ENCODE results near the gene COL27A1. TPM values are rescaled to one million over a fixed set of nuclear protein-coding genes. Genes with fewer than 3 reads are reported as not detected.

Gene COL27A1
- total RNA-seq, 1 experiment from 2014 or later, result 20.1 TPM

- H3K4me1 Mint-ChIP-seq (ENCODE audit: low read depth, unreplicated experiment), result no peaks in the 10 kb centered on the region
- BruUV-seq (replicated peaks), result no TSS peak
- no peak overlapping the region for H3K27ac Mint-ChIP-seq (ENCODE audit: unreplicated experiment)
- TF ChIP-seq, protein P1, sequence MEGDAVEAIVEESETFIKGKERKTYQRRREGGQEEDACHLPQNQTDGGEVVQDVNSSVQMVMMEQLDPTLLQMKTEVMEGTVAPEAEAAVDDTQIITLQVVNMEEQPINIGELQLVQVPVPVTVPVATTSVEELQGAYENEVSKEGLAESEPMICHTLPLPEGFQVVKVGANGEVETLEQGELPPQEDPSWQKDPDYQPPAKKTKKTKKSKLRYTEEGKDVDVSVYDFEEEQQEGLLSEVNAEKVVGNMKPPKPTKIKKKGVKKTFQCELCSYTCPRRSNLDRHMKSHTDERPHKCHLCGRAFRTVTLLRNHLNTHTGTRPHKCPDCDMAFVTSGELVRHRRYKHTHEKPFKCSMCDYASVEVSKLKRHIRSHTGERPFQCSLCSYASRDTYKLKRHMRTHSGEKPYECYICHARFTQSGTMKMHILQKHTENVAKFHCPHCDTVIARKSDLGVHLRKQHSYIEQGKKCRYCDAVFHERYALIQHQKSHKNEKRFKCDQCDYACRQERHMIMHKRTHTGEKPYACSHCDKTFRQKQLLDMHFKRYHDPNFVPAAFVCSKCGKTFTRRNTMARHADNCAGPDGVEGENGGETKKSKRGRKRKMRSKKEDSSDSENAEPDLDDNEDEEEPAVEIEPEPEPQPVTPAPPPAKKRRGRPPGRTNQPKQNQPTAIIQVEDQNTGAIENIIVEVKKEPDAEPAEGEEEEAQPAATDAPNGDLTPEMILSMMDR (IDR thresholded peaks at IDR 0.05; ENCODE audit: unreplicated experiment), result no peak
- no peak for DNase-seq
- peaks cover 5% of the 10 kb centered on the region for H3K36me3 Mint-ChIP-seq (ENCODE audit: insufficient read depth, unreplicated experiment)
- no peak overlapping the region for H3K4me3 Mint-ChIP-seq (ENCODE audit: low read depth, unreplicated experiment)
- H3K9me3 Mint-ChIP-seq (ENCODE audit: low read depth, unreplicated experiment), result no peaks in the 10 kb centered on the region
- CTCF ChIA-PET, result no interaction called here
- no peaks in the 10 kb centered on the region for H3K27me3 Mint-ChIP-seq (ENCODE audit: unreplicated experiment)
- intact Hi-C loops (cut with micrococcal nuclease; ENCODE audit: unreplicated experiment), result no loop called here
Observed at GRCh38 chr9:114184866-114185265, 29.5 kb downstream of the COL27A1 start.

- Mint-ChIP-seq H3K4me3 (ENCODE audit: low read depth, unreplicated experiment) (no peak overlapping the region), H3K27ac (ENCODE audit: unreplicated experiment) (no peak overlapping the region), H3K36me3 (ENCODE audit: insufficient read depth, unreplicated experiment) (peaks cover 5% of the 10 kb centered on the region), H3K9me3 (ENCODE audit: low read depth, unreplicated experiment) (no peaks in the 10 kb centered on the region), H3K27me3 (ENCODE audit: unreplicated experiment) (no peaks in the 10 kb centered on the region), H3K4me1 (ENCODE audit: low read depth, unreplicated experiment) (no peaks in the 10 kb centered on the region)
- no peak for DNase-seq
- CTCF ChIA-PET, result no interaction called here
- intact Hi-C loops (cut with micrococcal nuclease; ENCODE audit: unreplicated experiment), result no loop called here
- BruUV-seq (replicated peaks), result no TSS peak
- TF ChIP-seq, protein P1 (IDR thresholded peaks at IDR 0.05; ENCODE audit: unreplicated experiment), result no peak
Observed at GRCh38 chr9:114185570-114186490, 30.5 kb downstream of the COL27A1 start.

- CTCF ChIA-PET, result no interaction called here
- Mint-ChIP-seq H3K36me3 (ENCODE audit: insufficient read depth, unreplicated experiment) (peaks cover 5% of the 10 kb centered on the region), H3K9me3 (ENCODE audit: low read depth, unreplicated experiment) (no peaks in the 10 kb centered on the region), H3K27ac (ENCODE audit: unreplicated experiment) (no peak overlapping the region), H3K4me3 (ENCODE audit: low read depth, unreplicated experiment) (no peak overlapping the region), H3K4me1 (ENCODE audit: low read depth, unreplicated experiment) (no peaks in the 10 kb centered on the region), H3K27me3 (ENCODE audit: unreplicated experiment) (no peaks in the 10 kb centered on the region)
- DNase-seq, result no peak
- TF ChIP-seq, protein P1 (IDR thresholded peaks at IDR 0.05; ENCODE audit: unreplicated experiment), result no peak
- intact Hi-C loops (cut with micrococcal nuclease; ENCODE audit: unreplicated experiment), result no loop called here
- BruUV-seq (replicated peaks), result no TSS peak
Observed at GRCh38 chr9:114186605-114187289, 31.4 kb downstream of the COL27A1 start.

DNA sequence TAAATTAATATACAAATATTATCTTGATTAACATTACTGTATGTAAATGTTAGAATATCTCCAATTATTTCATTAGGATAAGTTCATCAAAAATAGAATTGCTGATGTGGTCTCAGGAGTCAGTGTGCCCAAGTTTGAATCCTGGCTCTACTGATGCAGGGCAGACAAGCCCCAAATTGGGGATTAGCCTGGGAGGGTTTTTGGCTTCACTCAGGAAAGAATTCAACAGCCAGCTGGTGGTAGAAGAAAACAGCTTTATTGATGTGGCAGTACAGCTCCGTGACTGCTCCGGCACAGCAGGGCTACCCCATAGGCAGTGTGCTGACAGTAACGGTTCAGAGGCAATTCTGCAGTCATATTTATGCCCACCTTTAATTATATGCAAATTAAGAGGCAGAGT, 32.5 kb downstream of the COL27A1 start:
- H3K27me3 Mint-ChIP-seq (ENCODE audit: unreplicated experiment), result no peaks in the 10 kb centered on the region
- no peaks in the 10 kb centered on the region for H3K4me1 Mint-ChIP-seq (ENCODE audit: low read depth, unreplicated experiment)
- TF ChIP-seq, protein P1 (IDR thresholded peaks at IDR 0.05; ENCODE audit: unreplicated experiment), result no peak
- CTCF ChIA-PET, result no interaction called here
- H3K4me3 Mint-ChIP-seq (ENCODE audit: low read depth, unreplicated experiment), result no peak overlapping the region
- H3K27ac Mint-ChIP-seq (ENCODE audit: unreplicated experiment), result no peak overlapping the region
- no TSS peak for BruUV-seq (replicated peaks)
- H3K9me3 Mint-ChIP-seq (ENCODE audit: low read depth, unreplicated experiment), result no peaks in the 10 kb centered on the region
- intact Hi-C loops (cut with micrococcal nuclease; ENCODE audit: unreplicated experiment), result no loop called here
- DNase-seq, result no peak
- H3K36me3 Mint-ChIP-seq (ENCODE audit: insufficient read depth, unreplicated experiment), result peaks cover 5% of the 10 kb centered on the region
